H1 (cell line): ENCODE data around the gene DLST. TPM values are rescaled to one million over a fixed set of nuclear protein-coding genes. Genes with fewer than 3 reads are reported as not detected.

ENCODE experiments used
- GABPA ChIP-seq: IDR thresholded peaks from 2 replicates; pipeline ENCODE4 v1.6.1; 2011; ENCODE audit warnings: mild to moderate bottlenecking, low read length, moderate library complexity, borderline replicate concordance; ENCODE audit not compliant: insufficient read depth
- polyA plus RNA-seq, 7 experiments: library from polyadenylated mRNA; depleted of rRNA in 3 of 7; stranded (reverse) in 5 of 7; unstranded in 2 of 7; fragments of >200 nt in 5 of 7; fragments of 200-250 nt in 2 of 7; gene quantifications; 1 replicate in 5 of 7; 2 replicates in 1 of 7; 4 replicates in 1 of 7; pipeline versions ENCODE4 v1.2.1 to v1.2.3, GENCODE V29; 2011 to 2013; ENCODE audit warnings: missing spikeins in 2 of 7, mixed read lengths in 2 of 7
- total RNA-seq: library from RNA; stranded (reverse); fragmentation: NEBNext Ultra II Directional; extraction: Animal tissue kit (Norgen Biotek cat#: 25700); gene quantifications from 2 replicates; pipeline ENCODE4 v1.2.1, GENCODE V29; 2021
- TF ChIP-seq, protein P1 (sequence below): fragments of 300-600 bp; sonication (generic); IDR thresholded peaks from 2 replicates; pipeline ENCODE4 v1.7.1; 2012; ENCODE audit warnings: low read length, moderate library complexity, mild to moderate bottlenecking, inconsistent platforms; ENCODE audit not compliant: insufficient replicate concordance

DLST gene
- total and polyA plus RNA-seq, 2 of the 8 experiments (the other 6 are each of a cell fraction or from before 2014, with no cell fraction given), result 96.5 to 117 TPM

GRCh38 chr14:74865156-74865555, 16.6 kb upstream of the DLST start (continued):
- TF ChIP-seq, protein P1, sequence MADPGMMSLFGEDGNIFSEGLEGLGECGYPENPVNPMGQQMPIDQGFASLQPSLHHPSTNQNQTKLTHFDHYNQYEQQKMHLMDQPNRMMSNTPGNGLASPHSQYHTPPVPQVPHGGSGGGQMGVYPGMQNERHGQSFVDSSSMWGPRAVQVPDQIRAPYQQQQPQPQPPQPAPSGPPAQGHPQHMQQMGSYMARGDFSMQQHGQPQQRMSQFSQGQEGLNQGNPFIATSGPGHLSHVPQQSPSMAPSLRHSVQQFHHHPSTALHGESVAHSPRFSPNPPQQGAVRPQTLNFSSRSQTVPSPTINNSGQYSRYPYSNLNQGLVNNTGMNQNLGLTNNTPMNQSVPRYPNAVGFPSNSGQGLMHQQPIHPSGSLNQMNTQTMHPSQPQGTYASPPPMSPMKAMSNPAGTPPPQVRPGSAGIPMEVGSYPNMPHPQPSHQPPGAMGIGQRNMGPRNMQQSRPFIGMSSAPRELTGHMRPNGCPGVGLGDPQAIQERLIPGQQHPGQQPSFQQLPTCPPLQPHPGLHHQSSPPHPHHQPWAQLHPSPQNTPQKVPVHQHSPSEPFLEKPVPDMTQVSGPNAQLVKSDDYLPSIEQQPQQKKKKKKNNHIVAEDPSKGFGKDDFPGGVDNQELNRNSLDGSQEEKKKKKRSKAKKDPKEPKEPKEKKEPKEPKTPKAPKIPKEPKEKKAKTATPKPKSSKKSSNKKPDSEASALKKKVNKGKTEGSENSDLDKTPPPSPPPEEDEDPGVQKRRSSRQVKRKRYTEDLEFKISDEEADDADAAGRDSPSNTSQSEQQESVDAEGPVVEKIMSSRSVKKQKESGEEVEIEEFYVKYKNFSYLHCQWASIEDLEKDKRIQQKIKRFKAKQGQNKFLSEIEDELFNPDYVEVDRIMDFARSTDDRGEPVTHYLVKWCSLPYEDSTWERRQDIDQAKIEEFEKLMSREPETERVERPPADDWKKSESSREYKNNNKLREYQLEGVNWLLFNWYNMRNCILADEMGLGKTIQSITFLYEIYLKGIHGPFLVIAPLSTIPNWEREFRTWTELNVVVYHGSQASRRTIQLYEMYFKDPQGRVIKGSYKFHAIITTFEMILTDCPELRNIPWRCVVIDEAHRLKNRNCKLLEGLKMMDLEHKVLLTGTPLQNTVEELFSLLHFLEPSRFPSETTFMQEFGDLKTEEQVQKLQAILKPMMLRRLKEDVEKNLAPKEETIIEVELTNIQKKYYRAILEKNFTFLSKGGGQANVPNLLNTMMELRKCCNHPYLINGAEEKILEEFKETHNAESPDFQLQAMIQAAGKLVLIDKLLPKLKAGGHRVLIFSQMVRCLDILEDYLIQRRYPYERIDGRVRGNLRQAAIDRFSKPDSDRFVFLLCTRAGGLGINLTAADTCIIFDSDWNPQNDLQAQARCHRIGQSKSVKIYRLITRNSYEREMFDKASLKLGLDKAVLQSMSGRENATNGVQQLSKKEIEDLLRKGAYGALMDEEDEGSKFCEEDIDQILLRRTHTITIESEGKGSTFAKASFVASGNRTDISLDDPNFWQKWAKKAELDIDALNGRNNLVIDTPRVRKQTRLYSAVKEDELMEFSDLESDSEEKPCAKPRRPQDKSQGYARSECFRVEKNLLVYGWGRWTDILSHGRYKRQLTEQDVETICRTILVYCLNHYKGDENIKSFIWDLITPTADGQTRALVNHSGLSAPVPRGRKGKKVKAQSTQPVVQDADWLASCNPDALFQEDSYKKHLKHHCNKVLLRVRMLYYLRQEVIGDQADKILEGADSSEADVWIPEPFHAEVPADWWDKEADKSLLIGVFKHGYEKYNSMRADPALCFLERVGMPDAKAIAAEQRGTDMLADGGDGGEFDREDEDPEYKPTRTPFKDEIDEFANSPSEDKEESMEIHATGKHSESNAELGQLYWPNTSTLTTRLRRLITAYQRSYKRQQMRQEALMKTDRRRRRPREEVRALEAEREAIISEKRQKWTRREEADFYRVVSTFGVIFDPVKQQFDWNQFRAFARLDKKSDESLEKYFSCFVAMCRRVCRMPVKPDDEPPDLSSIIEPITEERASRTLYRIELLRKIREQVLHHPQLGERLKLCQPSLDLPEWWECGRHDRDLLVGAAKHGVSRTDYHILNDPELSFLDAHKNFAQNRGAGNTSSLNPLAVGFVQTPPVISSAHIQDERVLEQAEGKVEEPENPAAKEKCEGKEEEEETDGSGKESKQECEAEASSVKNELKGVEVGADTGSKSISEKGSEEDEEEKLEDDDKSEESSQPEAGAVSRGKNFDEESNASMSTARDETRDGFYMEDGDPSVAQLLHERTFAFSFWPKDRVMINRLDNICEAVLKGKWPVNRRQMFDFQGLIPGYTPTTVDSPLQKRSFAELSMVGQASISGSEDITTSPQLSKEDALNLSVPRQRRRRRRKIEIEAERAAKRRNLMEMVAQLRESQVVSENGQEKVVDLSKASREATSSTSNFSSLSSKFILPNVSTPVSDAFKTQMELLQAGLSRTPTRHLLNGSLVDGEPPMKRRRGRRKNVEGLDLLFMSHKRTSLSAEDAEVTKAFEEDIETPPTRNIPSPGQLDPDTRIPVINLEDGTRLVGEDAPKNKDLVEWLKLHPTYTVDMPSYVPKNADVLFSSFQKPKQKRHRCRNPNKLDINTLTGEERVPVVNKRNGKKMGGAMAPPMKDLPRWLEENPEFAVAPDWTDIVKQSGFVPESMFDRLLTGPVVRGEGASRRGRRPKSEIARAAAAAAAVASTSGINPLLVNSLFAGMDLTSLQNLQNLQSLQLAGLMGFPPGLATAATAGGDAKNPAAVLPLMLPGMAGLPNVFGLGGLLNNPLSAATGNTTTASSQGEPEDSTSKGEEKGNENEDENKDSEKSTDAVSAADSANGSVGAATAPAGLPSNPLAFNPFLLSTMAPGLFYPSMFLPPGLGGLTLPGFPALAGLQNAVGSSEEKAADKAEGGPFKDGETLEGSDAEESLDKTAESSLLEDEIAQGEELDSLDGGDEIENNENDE, result no peak
- TF ChIP-seq GABPA, result no peak
- TF ChIP-seq, all 59 proteins: peak for 0
